Skeletal muscle cell (primary cell): ENCODE results near the gene OR10D3.
"Not testable (repeated sequence)": the region's sequence is repeated elsewhere in the genome, so short reads cannot be mapped to it uniquely, and the experiment has no call there.

Source experiments
- DNase-seq: peaks from one replicate; pipeline ENCODE4 v3.0.0-alpha.2; 2010; ENCODE audit warnings: low read depth
- H3K4me3 ChIP-seq: 2 replicates; pipeline ENCODE4 v1.5.1; 2011; ENCODE audit warnings: low read depth, mild to moderate bottlenecking, control low read depth, low read length, moderate library complexity

The OR10D3 gene

GRCh38 chr11:124183068-124183467 is at the start of gene OR10D3:
Gene OR10D3, plus strand, starts transcription at chr11:124183345. Its CDS starts 1,925 bp downstream, at chr11:124185270.
- no peak for DNase-seq
- no peak within 1 kb of the TSS for H3K4me3 ChIP-seq

- DNase-seq, result no peak
- H3K4me3 ChIP-seq, result no peak overlapping the region
Observed at GRCh38 chr11:124143034-124143433, 40.1 kb upstream of the OR10D3 start.

GRCh38 chr11:124147951-124148350 is 35.2 kb upstream of the OR10D3 start:
- no peak overlapping the region for H3K4me3 ChIP-seq
- DNase-seq, result no peak

- H3K4me3 ChIP-seq, result no peak overlapping the region
- no peak for DNase-seq
Observed at GRCh38 chr11:124150684-124151083, 32.5 kb upstream of the OR10D3 start.

GRCh38 chr11:124152770-124153407 is 30.3 kb upstream of the OR10D3 start:
- H3K4me3 ChIP-seq, result no peak overlapping the region
- no peak for DNase-seq

GRCh38 chr11:124153821-124154220 is 29.3 kb upstream of the OR10D3 start:
- no peak overlapping the region for H3K4me3 ChIP-seq
- DNase-seq, result no peak

- H3K4me3 ChIP-seq, result no peak overlapping the region
- no peak for DNase-seq
Observed at GRCh38 chr11:124159481-124159880, 23.7 kb upstream of the OR10D3 start.

- H3K4me3 ChIP-seq, result no peak overlapping the region
- no peak for DNase-seq
Observed at GRCh38 chr11:124160986-124161385, 22.2 kb upstream of the OR10D3 start.

GRCh38 chr11:124167826-124168231 is 15.3 kb upstream of the OR10D3 start:
- H3K4me3 ChIP-seq, result no peak overlapping the region
- DNase-seq, result no peak

- H3K4me3 ChIP-seq, result no peak overlapping the region
- no peak for DNase-seq
Observed at GRCh38 chr11:124168796-124169195, 14.3 kb upstream of the OR10D3 start.

GRCh38 chr11:124170315-124170714 is 12.8 kb upstream of the OR10D3 start:
- not testable (repeated sequence) for H3K4me3 ChIP-seq, DNase-seq

GRCh38 chr11:124170801-124171586 is 12.2 kb upstream of the OR10D3 start:
- no peak for DNase-seq
- H3K4me3 ChIP-seq, result no peak overlapping the region

GRCh38 chr11:124172101-124172500 is 11.0 kb upstream of the OR10D3 start:
- no peak for DNase-seq
- no peak overlapping the region for H3K4me3 ChIP-seq

- DNase-seq, result no peak
- no peak overlapping the region for H3K4me3 ChIP-seq
Observed at GRCh38 chr11:124172599-124172998, 10.5 kb upstream of the OR10D3 start.

GRCh38 chr11:124174001-124174583 is 9.1 kb upstream of the OR10D3 start:
- DNase-seq, result peak; percentile 49
- no peak overlapping the region for H3K4me3 ChIP-seq

GRCh38 chr11:124176925-124177715 is 6.0 kb upstream of the OR10D3 start:
- no peak for DNase-seq
- H3K4me3 ChIP-seq, result no peak overlapping the region

- H3K4me3 ChIP-seq, result no peak overlapping the region
- DNase-seq, result no peak
Observed at GRCh38 chr11:124179310-124179709, 3.8 kb upstream of the OR10D3 start.

GRCh38 chr11:124190298-124191139 is 7.4 kb downstream of the OR10D3 start:
- no peak overlapping the region for H3K4me3 ChIP-seq
- DNase-seq, result no peak
